CD4-positive, alpha-beta T cell treated with Interleukin-2 at 100 ng/mL for 4 hours (primary cell): ENCODE measurements around the gene ULK1.
A peak's percentile ranks its signal among the peaks of the same experiment; 100 is the strongest.

Experiments used
- DNase-seq: peaks from one replicate; pipeline ENCODE4 v3.0.0-alpha.2; 2020; ENCODE audit warnings: low spot score

Gene ULK1

GRCh38 chr12:131894313-131894860, at the start of gene ULK1:
ULK1 (plus strand) TSS chr12:131894622; CDS start chr12:131895002, 380 bp downstream.
- DNase-seq: peak; percentile 91

- DNase-seq: no peak
These were observed 49.8 kb upstream of the ULK1 start for GRCh38 chr12:131844656-131845055.

DNA sequence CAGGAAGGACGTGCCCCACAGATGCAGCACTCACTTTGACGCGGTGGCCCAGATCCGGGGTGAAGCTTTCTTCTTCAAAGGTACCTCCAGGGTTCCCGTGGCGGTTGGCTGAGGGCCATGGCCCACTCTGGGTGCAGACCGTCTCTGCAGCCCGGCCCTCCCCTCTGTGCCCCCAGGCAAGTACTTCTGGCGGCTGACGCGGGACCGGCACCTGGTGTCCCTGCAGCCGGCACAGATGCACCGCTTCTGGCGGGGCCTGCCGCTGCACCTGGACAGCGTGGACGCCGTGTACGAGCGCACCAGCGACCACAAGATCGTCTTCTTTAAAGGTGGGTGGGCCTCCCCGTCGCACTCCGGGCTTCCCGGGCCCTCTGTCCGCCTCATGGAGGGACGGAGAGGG, 49.3 kb upstream of the ULK1 start:
- DNase-seq: no peak

- DNase-seq: no peak
These were observed 47.0 kb upstream of the ULK1 start for GRCh38 chr12:131847456-131847855.

DNA sequence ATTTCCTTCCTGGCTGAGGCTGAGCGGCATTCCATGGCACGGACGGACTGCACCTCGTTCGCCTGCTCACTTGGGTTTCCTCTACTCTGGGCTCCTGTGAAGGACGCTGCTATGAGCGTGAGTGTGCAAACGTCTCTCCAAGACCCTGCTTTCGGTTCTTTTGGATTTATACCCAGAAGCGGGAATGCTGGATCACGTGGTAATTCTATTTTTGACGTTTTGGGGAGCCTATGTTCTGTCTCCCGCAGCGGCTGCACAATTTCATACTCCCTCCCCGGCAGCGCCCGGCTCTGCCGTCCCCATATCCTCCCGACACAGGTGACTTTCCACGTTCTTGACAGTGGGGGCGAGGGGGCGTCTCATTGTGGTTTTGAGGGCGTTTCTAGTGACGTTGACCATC, 45.7 kb upstream of the ULK1 start:
- no peak for DNase-seq

DNA sequence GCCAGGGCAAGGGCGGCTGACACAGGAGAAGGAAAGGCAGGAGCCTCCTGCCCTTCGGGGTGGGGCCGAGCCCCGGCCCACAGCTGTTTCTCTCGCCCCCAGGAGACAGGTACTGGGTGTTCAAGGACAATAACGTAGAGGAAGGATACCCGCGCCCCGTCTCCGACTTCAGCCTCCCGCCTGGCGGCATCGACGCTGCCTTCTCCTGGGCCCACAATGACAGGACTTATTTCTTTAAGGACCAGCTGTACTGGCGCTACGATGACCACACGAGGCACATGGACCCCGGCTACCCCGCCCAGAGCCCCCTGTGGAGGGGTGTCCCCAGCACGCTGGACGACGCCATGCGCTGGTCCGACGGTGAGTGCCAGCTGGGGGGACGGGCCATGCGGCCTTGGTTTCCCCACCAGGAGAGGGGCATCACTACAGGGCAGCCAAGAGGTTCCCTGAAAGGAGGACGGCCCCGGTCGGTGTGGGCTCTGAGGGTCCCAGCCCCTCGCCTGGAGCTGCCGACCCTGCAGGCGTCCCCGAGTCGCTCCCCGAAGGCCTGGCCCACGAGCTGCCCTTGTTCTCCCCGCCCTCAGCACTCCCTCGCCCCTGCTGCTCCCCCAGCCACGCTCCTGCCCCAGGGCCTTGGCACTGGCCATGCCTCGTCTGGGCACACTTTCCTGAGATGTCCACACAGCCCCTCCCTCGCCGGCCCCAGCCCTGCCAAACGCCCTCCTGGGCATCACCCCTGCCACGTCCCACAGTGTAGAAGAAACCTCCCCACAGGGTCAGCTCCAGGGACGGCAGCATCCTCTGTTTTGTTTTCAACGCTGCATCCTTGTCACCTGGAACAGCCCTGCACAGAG, 44.5 kb upstream of the ULK1 start:
- DNase-seq: no peak

DNA sequence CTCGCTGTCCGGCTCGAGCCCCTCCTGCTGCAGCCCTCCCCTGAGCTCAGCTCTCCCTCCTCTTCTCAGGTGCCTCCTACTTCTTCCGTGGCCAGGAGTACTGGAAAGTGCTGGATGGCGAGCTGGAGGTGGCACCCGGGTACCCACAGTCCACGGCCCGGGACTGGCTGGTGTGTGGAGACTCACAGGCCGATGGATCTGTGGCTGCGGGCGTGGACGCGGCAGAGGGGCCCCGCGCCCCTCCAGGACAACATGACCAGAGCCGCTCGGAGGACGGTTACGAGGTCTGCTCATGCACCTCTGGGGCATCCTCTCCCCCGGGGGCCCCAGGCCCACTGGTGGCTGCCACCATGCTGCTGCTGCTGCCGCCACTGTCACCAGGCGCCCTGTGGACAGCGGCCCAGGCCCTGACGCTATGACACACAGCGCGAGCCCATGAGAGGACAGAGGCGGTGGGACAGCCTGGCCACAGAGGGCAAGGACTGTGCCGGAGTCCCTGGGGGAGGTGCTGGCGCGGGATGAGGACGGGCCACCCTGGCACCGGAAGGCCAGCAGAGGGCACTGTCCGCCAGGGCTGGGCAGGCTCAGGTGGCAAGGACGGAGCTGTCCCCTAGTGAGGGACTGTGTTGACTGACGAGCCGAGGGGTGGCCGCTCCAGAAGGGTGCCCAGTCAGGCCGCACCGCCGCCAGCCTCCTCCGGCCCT, 43.4 kb upstream of the ULK1 start:
- DNase-seq: peak; percentile 29

DNA sequence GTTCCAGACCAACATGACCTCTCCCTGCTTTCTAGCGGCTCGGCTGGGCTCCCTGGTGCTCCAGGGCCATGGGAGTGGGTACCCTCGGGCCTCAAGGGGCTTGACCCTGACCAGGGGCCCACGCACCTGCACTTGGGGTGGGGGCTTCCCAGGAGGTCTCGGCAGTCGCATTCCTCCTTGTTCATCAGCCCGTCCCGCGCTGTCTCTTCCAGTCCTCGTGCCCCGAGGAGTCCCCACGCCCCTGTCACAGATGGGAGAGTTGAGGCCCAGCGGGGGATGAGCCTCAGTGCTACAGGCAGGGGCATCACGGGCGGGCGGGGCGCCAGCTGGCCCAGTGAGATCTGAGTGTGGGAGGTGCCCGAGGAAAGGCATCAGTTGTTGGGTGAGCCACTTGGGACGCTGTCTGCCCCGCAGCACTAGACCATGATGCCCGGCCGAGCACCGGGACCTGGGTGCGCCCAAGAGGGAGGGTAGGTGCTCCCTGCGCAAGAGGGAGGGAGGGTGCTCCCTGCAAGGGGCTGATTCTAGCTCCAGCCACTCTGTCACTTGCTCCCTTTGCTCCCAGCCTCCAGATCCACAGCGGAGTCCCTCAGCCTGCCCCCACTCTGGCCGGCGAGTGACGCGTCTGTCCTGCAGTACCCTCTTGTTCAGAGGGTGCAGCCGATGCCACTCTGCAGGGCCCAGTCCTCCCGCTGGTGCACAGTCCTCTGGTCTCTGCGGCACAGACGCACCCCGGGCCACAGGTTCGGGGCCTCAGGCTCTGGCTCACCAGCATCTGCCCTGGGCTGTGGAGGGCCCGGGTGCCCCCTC, 42.5 kb upstream of the ULK1 start:
- no peak for DNase-seq

- no peak for DNase-seq
These were observed 41.7 kb upstream of the ULK1 start for GRCh38 chr12:131852551-131853299.

- DNase-seq: no peak
These were observed 40.3 kb upstream of the ULK1 start for GRCh38 chr12:131853832-131854797.

- DNase-seq: no peak
These were observed 39.5 kb upstream of the ULK1 start for GRCh38 chr12:131854861-131855476.

- no peak for DNase-seq
These were observed 38.8 kb upstream of the ULK1 start for GRCh38 chr12:131855521-131856142.

- no peak for DNase-seq
These were observed 37.9 kb upstream of the ULK1 start for GRCh38 chr12:131856366-131857097.

- no peak for DNase-seq
These were observed 36.2 kb upstream of the ULK1 start for GRCh38 chr12:131857908-131858850.

- DNase-seq: peak; percentile 21
These were observed 33.8 kb upstream of the ULK1 start for GRCh38 chr12:131860472-131861260.

DNA sequence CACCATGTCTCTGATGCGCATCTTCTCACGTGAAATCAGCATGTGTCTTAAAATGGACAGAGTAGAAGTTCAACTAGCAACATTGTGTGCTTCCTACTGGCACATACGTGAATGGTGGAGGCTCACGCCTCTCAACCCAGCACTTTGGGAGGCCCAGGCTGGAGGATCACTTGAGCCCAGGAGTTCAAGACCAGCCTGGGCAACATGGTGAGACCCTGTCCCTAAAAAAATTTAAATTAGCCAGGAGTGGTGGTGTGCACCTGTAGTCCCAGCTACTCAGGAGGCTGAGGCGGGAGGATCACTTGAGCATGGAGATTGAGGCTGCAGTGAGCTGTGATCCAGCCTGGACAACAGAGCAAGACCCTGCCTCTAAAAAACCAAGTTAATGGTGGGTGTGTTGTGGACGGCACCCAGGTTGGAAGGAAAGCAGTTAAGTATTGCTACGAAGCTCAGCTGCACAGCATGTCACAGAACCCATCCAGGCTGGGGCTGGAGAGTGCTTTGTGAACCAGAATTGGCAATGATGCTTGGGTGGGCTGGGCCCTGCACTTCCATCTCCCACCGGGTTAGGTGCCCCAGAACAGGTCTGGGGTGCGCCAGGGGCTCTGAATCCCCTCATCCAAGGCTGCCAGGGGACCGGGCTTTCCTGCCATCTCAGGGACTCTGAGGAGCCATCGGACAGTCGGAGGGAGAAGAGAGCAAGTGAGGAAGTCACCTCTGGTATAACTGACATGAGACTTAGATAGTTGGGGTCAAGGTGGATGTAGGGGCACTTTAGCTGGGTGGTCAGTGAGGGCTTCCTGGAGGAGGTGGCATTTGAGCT, 33.0 kb upstream of the ULK1 start:
- no peak for DNase-seq
